ENCODE results near the gene TAF1C.
"Not testable (repeated sequence)": the region's sequence is repeated elsewhere in the genome, so short reads cannot be mapped to it uniquely, and the experiment has no call there.

GRCh38 chr16:84204551-84204950 lies 17.7 kb upstream of the TAF1C start:
- TF ChIP-seq CTCF, EZH2phosphoT487 (IDR thresholded peaks at IDR 0.05; ENCODE audit: low read length): not testable (repeated sequence)
